H9 (cell line): ENCODE data around the gene SSTR3. TPM values are rescaled to one million over a fixed set of nuclear protein-coding genes. Genes with fewer than 3 reads are reported as not detected.

Experiments
- DNase-seq: peaks from one replicate; pipeline ENCODE4 v3.0.0-alpha.2; 2017
- H2AFZ ChIP-seq: one replicate; pipeline ENCODE4 v1.6.1; 2013; ENCODE audit warnings: mild to moderate bottlenecking, low read length, control low read depth, moderate library complexity
- H2AK5ac ChIP-seq: 2 replicates; pipeline ENCODE4 v1.6.1; 2013; ENCODE audit warnings: low read length, control low read depth, mixed read lengths; ENCODE audit not compliant: insufficient read length
- H2BK120ac ChIP-seq: one replicate; pipeline ENCODE4 v1.6.1; 2013; ENCODE audit warnings: low read depth, mild to moderate bottlenecking, low read length, control low read depth, inconsistent platforms; ENCODE audit not compliant: poor library complexity, severe bottlenecking
- H2BK12ac ChIP-seq: 2 replicates; pipeline ENCODE4 v1.6.1; 2013; ENCODE audit warnings: low read length, control low read depth, mixed read lengths, low read depth; ENCODE audit not compliant: insufficient read length
- H2BK15ac ChIP-seq: 2 replicates; pipeline ENCODE4 v1.6.1; 2013; ENCODE audit warnings: low read depth, low read length, control low read depth
- H2BK20ac ChIP-seq: one replicate; pipeline ENCODE4 v1.6.1; 2013; ENCODE audit warnings: low read depth, mild to moderate bottlenecking, low read length, control low read depth, inconsistent platforms; ENCODE audit not compliant: poor library complexity, severe bottlenecking
- H2BK5ac ChIP-seq: 2 replicates; pipeline ENCODE4 v1.6.1; 2013; ENCODE audit warnings: low read length, control low read depth, mixed read lengths; ENCODE audit not compliant: insufficient read length
- H3K14ac ChIP-seq: 2 replicates; pipeline ENCODE4 v1.6.1; 2013; ENCODE audit warnings: low read length, control low read depth; ENCODE audit not compliant: insufficient read depth
- H3K18ac ChIP-seq: 2 replicates; pipeline ENCODE4 v1.6.1; 2013; ENCODE audit warnings: low read depth, mild to moderate bottlenecking, mixed read lengths, low read length, control low read depth; ENCODE audit not compliant: insufficient read length
- H3K23ac ChIP-seq: 2 replicates; pipeline ENCODE4 v1.6.1; 2013; ENCODE audit warnings: low read length, control low read depth, mixed read lengths, low read depth; ENCODE audit not compliant: insufficient read length
- H3K23me2 ChIP-seq: 2 replicates; pipeline ENCODE4 v1.6.1; 2013; ENCODE audit warnings: low read depth, mild to moderate bottlenecking, mixed read lengths, low read length, control low read depth; ENCODE audit not compliant: insufficient read length, poor library complexity, severe bottlenecking
- H3K27ac ChIP-seq: 2 replicates; pipeline ENCODE4 v1.5.1; 2013; ENCODE audit warnings: low read length, control low read depth, mixed read lengths, low read depth; ENCODE audit not compliant: insufficient read length
- H3K27me3 ChIP-seq: 2 replicates; pipeline ENCODE4 v1.6.1; 2013; ENCODE audit warnings: low read length, control low read depth, inconsistent platforms; ENCODE audit not compliant: insufficient read depth
- H3K4ac ChIP-seq: 2 replicates; pipeline ENCODE4 v1.6.1; 2013; ENCODE audit warnings: low read depth, mild to moderate bottlenecking, control low read depth, inconsistent platforms, low read length, moderate library complexity
- H3K4me1 ChIP-seq: 2 replicates; pipeline ENCODE4 v1.6.1; 2013; ENCODE audit warnings: low read length, control low read depth, inconsistent platforms; ENCODE audit not compliant: insufficient read depth
- H3K4me2 ChIP-seq: 2 replicates; pipeline ENCODE4 v1.6.1; 2013; ENCODE audit warnings: low read length, control low read depth, mixed read lengths; ENCODE audit not compliant: insufficient read length, insufficient read depth
- H3K56ac ChIP-seq: 2 replicates; pipeline ENCODE4 v1.6.1; 2013; ENCODE audit warnings: low read depth, mild to moderate bottlenecking, mixed read lengths, low read length, control low read depth; ENCODE audit not compliant: insufficient read length
- H3K79me1 ChIP-seq: 2 replicates; pipeline ENCODE4 v1.6.1; 2013; ENCODE audit warnings: low read depth, mild to moderate bottlenecking, moderate library complexity, low read length, control low read depth, inconsistent platforms; ENCODE audit not compliant: insufficient read depth, poor library complexity, severe bottlenecking
- H3K79me2 ChIP-seq: 2 replicates; pipeline ENCODE4 v1.6.1; 2013; ENCODE audit warnings: low read length, control low read depth, inconsistent platforms; ENCODE audit not compliant: insufficient read depth
- H3K9ac ChIP-seq: 2 replicates; pipeline ENCODE4 v1.6.1; 2013; ENCODE audit warnings: low read length, control low read depth, mixed read lengths; ENCODE audit not compliant: insufficient read length; ENCODE audit errors: extremely low read depth
- H3K9me3 ChIP-seq: one replicate; pipeline ENCODE4 v1.6.1; 2013; ENCODE audit warnings: low read depth, low read length, inconsistent platforms; ENCODE audit not compliant: control insufficient read depth
- H3T11ph ChIP-seq: one replicate; pipeline ENCODE4 v1.6.1; 2013; ENCODE audit warnings: mild to moderate bottlenecking, low read length, control low read depth, inconsistent platforms
- H4K20me1 ChIP-seq: one replicate; pipeline ENCODE4 v1.6.1; 2013; ENCODE audit not compliant: control insufficient read depth, insufficient read length, insufficient read depth
- H4K5ac ChIP-seq: 2 replicates; pipeline ENCODE4 v1.6.1; 2013; ENCODE audit warnings: low read depth, mild to moderate bottlenecking, mixed read lengths, low read length, control low read depth; ENCODE audit not compliant: insufficient read length
- H4K8ac ChIP-seq: replicated peaks from 2 replicates; pipeline ENCODE4 v1.6.1; 2013; ENCODE audit warnings: low read length, control low read depth, mixed read lengths, low read depth; ENCODE audit not compliant: insufficient read length
- H4K91ac ChIP-seq: 2 replicates; pipeline ENCODE4 v1.6.1; 2013; ENCODE audit warnings: low read depth, mild to moderate bottlenecking, moderate library complexity, mixed read lengths, low read length, control low read depth; ENCODE audit not compliant: insufficient read length
- H3K27ac Mint-ChIP-seq, 3 experiments: 2 replicates in 2 of 3; 3 replicates in 1 of 3; pipeline ENCODE4 v1.8.0; 2020 to 2021; ENCODE audit warnings: mixed read lengths in 3 of 3, mild to moderate bottlenecking in 1 of 3, moderate library complexity in 1 of 3
- H3K27me3 Mint-ChIP-seq: 2 replicates; pipeline ENCODE4 v1.8.0; 2021; ENCODE audit warnings: low read depth, mild to moderate bottlenecking, moderate library complexity, mixed read lengths
- H3K36me3 Mint-ChIP-seq, 3 experiments: 2 replicates in 2 of 3; 3 replicates in 1 of 3; pipeline ENCODE4 v1.8.0; 2020 to 2021; ENCODE audit warnings: low read depth in 3 of 3, mixed read lengths in 3 of 3; ENCODE audit not compliant: insufficient read depth in 1 of 3
- H3K4me1 Mint-ChIP-seq, 2 experiments: 2 replicates each; pipeline ENCODE4 v1.8.0; 2020; ENCODE audit warnings: mixed read lengths in 2 of 2
- H3K4me3 Mint-ChIP-seq, 2 experiments: 2 replicates in 1 of 2; 3 replicates in 1 of 2; pipeline ENCODE4 v1.8.0; 2020 to 2021; ENCODE audit warnings: mild to moderate bottlenecking in 2 of 2, mixed read lengths in 2 of 2, moderate library complexity in 1 of 2
- H3K9me3 Mint-ChIP-seq, 2 experiments: 2 replicates in 1 of 2; 3 replicates in 1 of 2; pipeline ENCODE4 v1.8.0; 2020; ENCODE audit warnings: mild to moderate bottlenecking in 2 of 2, mixed read lengths in 2 of 2, moderate library complexity in 1 of 2
- WGBS: extraction: QIAGEN DNeasy Blood & Tissue Kit; methylation state at CpG from one replicate; pipeline ENCODE4 v1.1.7; 2013; ENCODE audit warnings: missing lambda C conversion rate, low lambda C conversion rate, mixed read lengths; ENCODE audit not compliant: insufficient read length; ENCODE audit errors: extremely low coverage; 5-methylcytosine and 5-hydroxymethylcytosine counted together
- total RNA-seq: library from RNA; stranded (reverse); gene quantifications from 2 replicates; pipeline ENCODE4 v1.2.1, GENCODE V29; 2021
- TF ChIP-seq, protein P1 (sequence below): fragments of 200-600 bp; sonication (generic); conservative IDR thresholded peaks from 3 replicates; pipeline ENCODE4 v1.8.0; 2021; ENCODE audit warnings: antibody characterized with exemption, mild to moderate bottlenecking

SSTR3 gene
- total RNA-seq, 1 experiment from 2014 or later, result 0.68 TPM

DNA sequence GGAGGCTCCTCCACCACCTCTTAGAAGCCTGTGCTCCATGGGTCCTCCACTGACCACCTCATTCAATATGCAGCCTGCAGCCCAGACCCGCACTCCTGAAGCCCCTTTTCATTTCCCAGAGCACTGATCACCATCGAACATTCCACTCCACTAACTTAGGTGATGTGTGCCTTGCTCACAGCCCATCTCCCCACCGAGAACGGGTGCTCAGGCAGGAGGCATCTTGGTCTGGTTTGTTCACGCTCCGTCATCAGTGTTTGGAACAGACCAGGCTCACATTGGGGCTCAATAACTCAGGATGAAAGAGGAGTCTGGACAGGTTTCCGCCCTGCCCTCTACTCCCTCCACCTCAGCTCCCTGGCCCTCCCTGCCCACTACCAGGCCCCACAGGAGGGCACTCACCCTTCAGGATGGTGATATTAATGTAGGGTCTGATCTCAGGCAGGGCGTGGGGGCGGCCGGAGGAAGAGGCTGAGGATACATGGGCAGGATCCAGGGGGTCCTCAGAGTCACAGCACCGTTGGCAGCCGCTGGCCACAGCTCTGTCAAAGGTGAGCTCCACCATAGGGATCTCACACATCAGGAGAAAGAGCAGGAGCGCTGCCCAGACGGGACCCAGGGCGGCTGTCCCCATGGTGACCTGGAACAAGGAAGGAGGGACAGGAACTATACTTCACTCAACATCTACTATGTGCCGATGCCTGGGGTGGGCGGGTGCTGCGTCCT, 27.3 kb downstream of the SSTR3 start:
- peaks cover 9% of the 10 kb centered on the region for H3K23me2 ChIP-seq
- no peak overlapping the region for H2BK15ac ChIP-seq
- no peaks in the 10 kb centered on the region for H3K79me1 ChIP-seq
- no peak overlapping the region for H4K5ac ChIP-seq
- Mint-ChIP-seq H3K27ac (no peak overlapping the region; a peak in 1 of 7 replicates), H3K9me3 (no peaks in the 10 kb centered on the region), H3K4me1 (peaks cover 29 to 46% of the 10 kb centered on the region in 2 experiments), H3K27me3 (peaks cover 2% of the 10 kb centered on the region), H3K36me3 (peaks cover 0 to 4% (median 0%) of the 10 kb centered on the region in 3 experiments; a peak in 2 of 7 replicates), H3K4me3 (no peak overlapping the region; a peak in 1 of 5 replicates)
- DNase-seq, result no peak
- H3K4me2 ChIP-seq, result no peak overlapping the region
- H2AFZ ChIP-seq, result no peak overlapping the region
- H3K23ac ChIP-seq, result no peak overlapping the region
- no peak overlapping the region for H3K18ac ChIP-seq
- no peak overlapping the region for H2BK12ac ChIP-seq
- no peak overlapping the region for H2AK5ac ChIP-seq
- TF ChIP-seq, protein P1, sequence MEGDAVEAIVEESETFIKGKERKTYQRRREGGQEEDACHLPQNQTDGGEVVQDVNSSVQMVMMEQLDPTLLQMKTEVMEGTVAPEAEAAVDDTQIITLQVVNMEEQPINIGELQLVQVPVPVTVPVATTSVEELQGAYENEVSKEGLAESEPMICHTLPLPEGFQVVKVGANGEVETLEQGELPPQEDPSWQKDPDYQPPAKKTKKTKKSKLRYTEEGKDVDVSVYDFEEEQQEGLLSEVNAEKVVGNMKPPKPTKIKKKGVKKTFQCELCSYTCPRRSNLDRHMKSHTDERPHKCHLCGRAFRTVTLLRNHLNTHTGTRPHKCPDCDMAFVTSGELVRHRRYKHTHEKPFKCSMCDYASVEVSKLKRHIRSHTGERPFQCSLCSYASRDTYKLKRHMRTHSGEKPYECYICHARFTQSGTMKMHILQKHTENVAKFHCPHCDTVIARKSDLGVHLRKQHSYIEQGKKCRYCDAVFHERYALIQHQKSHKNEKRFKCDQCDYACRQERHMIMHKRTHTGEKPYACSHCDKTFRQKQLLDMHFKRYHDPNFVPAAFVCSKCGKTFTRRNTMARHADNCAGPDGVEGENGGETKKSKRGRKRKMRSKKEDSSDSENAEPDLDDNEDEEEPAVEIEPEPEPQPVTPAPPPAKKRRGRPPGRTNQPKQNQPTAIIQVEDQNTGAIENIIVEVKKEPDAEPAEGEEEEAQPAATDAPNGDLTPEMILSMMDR, result no peak
- no peak overlapping the region for H3K56ac ChIP-seq
- H3K27me3 ChIP-seq, result no peaks in the 10 kb centered on the region
- no peak overlapping the region for H2BK20ac ChIP-seq
- no peak overlapping the region for H2BK5ac ChIP-seq
- H4K8ac ChIP-seq, result no peak overlapping the region
- H3K9ac ChIP-seq, result no peak overlapping the region
- H3K4me1 ChIP-seq, result peaks cover 5% of the 10 kb centered on the region
- no peaks in the 10 kb centered on the region for H3K79me2 ChIP-seq
- H4K20me1 ChIP-seq, result no peaks in the 10 kb centered on the region
- H3K4ac ChIP-seq, result no peak overlapping the region
- H3K27ac ChIP-seq, result no peak overlapping the region
- H4K91ac ChIP-seq, result no peak overlapping the region
- H3K9me3 ChIP-seq, result no peaks in the 10 kb centered on the region
- no CpG with 5 or more reads among the region's 18 CpGs for WGBS
- no peak overlapping the region for H3K14ac ChIP-seq
- H3T11ph ChIP-seq, result no peak overlapping the region
- H2BK120ac ChIP-seq, result no peak overlapping the region
